HG02938 (cell line): ENCODE data around the gene ST6GALNAC2.
"Not testable (repeated sequence)": the region's sequence is repeated elsewhere in the genome, so short reads cannot be mapped to it uniquely, and the experiment has no call there.

Experiments
- ATAC-seq: cut with Tn5 transposase; IDR thresholded peaks from one replicate; pipeline ENCODE4 v1.9.1; 2021; ENCODE audit warnings: mild to moderate bottlenecking, moderate library complexity; ENCODE audit not compliant: unreplicated experiment

The ST6GALNAC2 gene

DNA sequence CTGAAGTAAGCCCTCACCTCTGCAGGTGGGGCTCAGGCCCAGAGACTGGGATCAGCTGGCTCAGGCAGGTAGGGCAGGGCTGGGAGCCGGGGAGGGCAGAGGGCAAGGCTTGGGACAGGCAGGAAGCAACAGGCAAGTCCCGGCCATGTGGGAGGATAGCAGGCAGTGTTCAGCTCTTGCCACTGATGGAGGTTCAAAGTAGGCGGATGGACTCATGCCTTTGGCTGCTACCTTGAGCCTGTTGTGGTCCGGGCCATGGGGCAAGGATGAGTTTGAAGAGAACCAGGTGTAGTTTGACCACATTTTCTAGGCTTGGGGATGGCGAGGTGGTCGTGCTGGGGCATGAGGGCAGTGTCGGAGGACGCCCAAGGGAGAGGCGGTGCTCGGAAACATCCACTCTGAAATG, 43.1 kb downstream of the ST6GALNAC2 start:
- no peak for ATAC-seq

DNA sequence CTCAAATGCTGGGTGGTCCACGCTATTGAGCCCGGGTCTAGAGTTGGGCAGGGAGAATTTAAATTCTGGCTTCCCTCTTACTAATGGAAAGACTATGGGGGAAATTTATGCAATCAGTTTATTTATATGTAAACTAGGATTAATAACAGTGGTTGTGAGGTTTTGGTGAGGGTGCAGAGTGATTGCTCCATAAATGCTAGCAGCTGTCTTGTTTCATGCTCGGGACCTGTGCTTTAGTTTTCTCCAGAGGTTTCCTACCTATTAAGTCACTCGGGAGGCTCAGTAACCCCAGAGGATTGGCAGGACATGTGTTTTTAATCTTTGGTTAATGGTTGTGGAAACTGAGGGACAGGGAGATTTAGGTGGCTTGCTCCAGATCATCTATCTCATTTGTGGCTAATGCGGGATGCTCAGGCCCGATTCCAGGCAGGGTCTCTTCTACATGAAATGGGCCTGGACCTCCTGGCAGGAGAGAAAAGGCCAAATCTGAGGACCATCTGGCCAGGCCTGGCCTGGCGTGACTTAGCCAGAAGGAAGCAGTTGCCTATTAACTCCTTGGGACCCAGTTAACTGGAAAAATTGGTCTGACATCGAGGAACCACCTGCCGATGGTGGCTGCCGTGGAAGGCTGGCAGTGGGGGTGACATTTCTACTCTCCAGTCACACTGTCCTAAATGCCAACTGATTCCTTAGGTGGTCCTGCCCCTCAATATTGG, 43.8 kb downstream of the ST6GALNAC2 start:
- ATAC-seq = no peak

DNA sequence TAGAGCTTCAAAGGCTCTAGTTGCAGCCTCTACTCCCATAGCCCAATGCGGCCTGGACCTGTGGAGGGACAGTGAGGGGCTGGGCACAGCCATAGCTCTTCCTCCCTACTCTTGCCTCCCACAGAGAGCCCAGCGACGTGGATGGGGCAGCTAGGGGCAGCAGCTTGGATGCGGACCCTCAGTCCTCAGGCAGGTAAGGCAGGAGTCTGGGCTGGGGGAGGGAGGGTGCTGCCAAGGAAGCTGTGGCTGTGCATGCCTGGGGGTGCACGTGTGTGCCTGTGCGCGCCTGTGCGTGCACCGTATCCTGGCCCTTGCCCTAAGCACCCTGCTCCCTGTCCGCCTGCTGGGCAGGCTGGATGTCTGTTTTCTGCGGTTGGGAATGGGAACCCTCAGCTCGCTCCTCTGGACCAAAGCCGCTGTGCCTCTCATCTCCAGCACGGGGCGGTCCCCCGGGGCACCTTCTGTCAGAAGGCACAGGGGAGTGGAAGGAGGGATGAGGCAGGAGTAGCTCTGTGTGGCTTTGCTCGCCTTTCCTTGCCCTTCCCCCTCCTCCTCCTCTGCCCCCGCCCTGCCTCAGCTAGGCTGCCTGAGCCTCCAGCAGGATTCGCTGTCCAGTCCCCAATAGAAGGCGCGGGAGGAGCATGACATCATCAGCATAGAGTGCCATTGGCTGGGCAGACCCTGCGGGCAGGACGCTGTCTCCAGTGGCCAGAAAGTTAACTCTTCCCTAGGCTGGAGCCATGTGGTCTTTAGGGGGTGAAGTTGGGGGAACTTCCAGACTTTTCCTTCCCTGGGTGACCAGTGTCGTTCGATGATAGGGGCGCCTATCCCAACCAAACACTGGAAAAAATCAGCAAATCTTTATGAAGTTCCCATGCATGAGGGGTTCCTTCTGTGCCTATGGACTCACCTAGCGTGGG, 45.0 kb downstream of the ST6GALNAC2 start:
- no peak for ATAC-seq

DNA sequence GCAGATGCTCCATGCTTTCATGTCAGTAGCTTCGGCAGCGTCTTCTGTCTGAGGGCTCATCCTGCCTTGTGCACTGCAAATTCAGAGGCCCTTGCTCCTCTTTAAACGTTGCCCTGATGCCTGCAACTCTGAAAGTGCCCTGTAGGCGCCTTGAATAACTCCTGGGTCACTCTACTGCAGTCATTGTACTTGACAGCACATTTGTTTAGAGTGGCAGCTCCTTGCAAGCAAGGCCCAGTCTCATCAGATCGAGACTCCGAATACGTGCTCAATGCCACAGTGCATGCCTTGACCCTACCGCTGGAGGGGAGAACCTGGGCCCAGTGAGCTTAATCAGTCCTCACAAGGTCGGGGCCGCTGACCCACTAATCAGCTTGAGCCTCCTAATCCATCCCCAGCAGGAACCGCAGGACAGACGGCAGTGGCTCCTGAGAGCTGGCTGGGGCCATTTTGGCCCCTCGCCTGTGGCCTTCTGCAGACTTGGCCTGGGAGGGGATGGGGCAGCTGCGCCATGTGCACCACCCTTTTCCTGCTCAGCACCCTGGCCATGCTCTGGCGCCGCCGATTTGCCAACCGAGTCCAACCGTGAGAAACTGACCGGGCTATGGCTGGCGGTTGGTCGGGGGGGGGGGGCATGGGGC, 45.9 kb downstream of the ST6GALNAC2 start, which contains the start of gene PRCD:
Gene PRCD, plus strand, starts transcription at position 414 of the 641 bp plus-strand sequence. Its CDS starts 98 bp downstream, at position 512.
- ATAC-seq = no peak

DNA sequence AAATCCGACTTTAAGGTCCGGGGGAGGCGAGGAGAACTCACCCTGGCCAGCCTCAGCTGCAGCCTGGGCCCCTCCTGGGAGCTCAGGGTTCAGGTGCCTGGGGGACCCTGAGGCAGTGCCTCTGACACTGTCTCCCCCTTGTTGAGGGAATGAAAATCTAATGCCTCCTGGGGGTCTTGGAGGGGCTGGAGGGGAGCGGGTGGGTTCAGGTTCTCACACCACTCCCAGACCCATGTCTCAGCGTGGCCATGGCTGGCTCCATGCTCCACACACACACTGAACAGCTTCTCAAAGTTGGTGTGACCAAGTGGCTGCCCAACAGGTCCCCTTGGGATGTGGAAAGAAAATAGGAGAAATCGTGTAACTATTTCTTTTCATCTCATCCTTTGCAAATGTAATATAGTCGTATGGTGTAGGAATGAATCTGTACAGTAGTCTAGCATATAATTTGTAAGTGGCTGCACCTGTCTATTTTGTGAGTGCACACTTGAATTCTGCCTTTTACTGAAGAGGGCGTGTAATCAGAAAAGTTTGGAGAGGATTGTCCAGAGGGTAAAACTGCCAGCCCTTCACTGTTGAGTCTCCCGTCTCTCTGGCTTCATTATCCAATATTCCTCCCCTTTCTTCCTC, 46.6 kb downstream of the ST6GALNAC2 start:
- ATAC-seq = no peak

DNA sequence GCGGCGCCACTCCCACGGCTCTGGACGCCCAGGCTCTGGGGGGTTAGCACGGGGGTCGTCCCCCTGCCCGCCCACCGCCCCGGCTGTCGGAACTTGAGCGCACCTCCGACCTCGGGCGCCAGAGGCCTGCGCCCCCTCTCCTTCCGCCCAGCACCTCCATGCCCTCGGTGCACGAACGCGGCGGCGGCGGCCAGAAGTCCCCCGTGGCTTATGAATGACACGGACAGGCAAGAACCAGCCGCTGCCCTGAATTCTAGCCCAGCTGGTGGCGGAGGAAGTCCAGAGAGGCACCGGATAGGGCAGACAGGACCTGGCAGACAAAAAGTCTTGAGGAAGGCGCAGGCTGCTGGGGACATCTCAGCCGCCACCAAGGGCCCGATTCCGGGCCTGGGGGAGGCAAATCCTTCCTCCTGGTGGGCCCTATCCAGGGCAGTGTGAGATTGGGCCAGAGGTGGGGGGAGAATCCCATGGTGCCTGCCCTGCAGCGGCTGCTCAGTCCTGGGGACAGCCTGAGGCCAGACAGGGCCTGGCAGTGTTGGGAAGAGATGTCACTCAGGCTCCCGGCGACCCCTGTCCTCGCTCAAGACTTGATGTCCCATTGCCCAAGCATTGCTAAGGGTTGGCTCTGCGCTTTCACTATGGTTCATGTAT, 47.3 kb downstream of the ST6GALNAC2 start:
- ATAC-seq = no peak

DNA sequence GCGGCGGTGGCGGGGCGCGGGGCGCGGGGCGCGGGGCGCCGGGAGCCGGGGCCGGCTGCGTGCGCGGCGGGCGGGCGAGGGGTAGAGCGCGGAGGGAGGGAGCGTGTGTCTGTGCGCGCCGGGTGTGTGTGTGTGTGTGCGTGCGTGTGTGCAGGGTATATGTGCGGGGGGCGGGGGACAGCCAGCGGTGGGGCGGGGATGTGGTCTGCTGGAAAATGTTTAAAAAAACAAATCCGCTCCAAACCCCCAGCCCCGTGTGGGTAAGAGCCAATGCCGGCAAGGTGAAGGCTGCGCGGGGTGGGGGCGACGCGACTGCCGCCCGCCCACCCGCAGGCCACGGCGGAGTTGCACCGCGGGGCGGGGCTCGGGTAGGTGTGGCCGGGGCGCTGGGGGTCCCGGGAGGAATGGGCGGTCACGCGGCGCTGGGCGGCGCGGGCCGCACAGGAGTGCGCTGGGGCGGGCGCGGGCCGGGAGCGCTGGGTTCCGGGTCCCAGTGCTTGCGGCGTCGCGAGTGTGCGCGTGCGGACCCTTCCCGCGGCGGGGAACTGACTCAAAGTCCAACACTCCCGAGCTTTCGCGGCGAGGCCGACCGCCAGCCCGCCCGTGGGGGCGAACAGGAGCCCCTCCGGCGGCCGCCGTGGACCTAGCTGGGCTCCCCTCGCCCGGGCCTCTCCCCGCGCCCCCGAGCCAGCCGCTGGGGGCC, 47.9 kb downstream of the ST6GALNAC2 start, which contains the start of gene CYGB:
Gene CYGB, minus strand, starts transcription at position 132 of the 703 bp plus-strand sequence. CDS start 167 bp downstream, outside the sequence.
- no peak for ATAC-seq

DNA sequence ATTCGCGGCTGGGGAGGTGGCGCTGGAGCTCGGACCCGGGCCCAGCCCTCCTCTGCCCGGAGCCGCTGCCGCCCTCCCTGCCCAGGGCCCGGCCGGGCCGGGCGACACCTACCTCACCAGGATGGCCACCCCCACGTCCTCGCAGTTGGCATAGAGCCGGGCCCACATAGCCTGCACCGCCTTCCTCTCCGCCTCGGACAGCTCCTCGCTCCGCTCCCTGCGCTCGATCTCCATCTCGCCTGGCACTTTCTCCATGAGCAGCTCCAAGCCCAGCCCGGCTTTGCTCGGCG, 48.4 kb downstream of the ST6GALNAC2 start:
- ATAC-seq = no peak

DNA sequence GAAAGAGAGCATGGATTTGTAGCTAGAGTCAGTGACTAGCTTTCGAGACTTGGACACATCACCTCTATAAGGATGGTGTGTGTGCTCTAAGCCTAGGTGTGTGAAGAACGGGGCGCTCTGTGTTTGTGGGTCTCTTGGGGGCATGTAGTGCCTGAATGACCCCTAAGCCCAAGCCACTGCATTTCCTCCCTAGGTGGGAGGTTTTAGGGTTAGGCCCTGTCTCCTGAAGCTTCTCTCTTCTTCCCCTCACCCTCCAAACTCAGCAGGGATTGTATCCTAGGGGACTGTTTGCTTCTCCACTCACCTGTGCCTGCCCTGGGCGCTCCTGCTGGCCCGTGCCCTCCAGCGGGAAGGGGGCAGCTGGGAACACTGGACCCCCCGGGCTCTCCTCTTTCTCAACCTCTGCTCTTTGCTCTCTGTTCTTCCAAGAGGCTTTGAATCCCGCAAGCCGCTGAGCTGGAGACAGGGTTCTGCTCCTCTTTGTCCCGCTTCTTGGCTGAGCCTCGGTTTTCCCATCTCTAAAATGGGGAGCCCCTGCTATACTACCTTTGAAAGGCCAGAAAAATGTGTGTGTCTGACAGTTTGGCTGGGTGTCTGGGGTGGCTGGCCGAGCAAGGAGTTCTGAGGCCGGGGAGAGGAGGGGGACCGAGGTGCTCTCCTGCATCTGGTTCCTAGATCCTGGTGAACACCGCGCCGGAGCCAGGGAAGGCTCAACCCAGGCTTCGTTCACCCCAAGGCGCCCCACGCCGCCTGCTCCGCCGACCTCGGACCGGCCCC, 49.0 kb downstream of the ST6GALNAC2 start:
- no peak for ATAC-seq

DNA sequence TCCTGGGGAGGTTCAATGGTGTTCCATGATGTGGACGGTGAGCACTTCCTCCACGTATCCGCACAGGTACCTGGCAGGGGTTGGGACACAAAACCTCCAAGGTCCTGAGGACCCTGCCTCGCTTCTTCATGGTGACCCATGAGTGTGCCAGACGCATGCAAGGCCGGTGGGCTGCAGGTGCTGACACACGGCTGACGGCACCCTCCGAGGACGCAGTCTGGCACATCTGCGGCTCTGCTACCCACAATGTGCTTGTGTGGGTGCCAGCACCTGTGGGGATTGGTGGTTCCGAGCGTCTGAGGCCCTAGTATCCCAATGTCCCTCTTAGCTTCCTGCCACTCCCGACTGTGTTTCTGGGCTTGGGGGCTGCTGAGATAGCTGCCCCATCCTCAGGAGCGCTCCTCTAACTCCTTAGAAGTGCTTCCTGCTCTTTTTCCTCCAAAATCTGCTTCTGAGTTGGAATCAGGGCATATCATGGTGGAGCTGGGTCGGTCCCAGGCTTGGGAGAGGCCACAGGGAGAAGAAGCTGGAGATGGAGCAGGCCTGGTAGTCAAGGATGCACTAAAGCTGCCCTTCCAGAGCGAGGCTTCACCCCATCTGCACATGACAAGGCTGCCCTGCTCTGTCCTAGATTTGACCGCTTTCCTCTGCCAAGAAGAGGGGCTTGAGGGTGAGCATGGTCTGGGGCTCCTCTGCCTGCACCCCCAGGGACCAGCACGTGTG, 49.7 kb downstream of the ST6GALNAC2 start:
- ATAC-seq = no peak

DNA sequence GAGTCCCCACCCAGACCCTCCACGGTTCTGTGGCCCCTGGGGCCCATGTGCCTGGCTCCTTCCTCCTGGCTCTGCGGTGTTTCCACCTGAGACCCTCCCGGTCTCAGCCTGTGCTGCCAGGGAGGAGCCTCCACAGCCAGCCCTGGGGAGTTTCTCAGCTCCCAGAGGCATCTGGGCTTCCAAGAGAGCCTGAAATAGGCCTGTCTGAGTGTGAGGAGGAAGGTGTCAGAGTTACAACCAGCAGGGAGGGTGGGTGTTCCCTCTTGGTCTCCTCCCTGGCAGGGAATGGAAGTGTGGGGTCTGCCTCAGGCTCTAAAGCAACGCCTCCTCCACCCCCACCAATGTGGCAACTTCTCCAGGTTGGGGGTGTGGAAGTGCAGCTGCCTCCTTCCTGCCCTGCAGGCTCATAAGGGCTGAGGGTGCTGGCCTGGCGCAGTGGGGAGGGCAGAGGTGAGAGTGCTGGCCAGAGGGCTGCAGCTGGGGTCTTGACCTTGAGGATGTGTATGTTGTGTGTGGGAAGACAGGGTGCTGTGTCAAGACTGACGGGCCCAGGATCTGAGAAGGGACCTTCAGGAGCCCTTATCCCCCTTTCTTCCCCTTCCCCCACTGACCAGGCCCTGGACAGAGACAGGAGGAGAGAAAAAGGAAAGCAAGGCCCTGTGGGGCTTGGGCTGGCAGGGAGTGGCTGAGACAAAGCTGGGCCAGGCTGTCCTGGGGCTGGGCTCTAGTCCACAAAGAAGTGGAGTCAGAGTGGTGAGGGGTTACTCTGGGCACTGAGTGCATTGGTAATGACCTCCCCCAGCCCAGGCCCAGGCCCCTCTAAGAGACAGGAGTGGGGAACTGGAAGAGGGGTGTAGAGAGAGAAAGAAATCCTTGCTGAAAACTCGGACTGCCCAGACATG, 50.6 kb downstream of the ST6GALNAC2 start:
- no peak for ATAC-seq

DNA sequence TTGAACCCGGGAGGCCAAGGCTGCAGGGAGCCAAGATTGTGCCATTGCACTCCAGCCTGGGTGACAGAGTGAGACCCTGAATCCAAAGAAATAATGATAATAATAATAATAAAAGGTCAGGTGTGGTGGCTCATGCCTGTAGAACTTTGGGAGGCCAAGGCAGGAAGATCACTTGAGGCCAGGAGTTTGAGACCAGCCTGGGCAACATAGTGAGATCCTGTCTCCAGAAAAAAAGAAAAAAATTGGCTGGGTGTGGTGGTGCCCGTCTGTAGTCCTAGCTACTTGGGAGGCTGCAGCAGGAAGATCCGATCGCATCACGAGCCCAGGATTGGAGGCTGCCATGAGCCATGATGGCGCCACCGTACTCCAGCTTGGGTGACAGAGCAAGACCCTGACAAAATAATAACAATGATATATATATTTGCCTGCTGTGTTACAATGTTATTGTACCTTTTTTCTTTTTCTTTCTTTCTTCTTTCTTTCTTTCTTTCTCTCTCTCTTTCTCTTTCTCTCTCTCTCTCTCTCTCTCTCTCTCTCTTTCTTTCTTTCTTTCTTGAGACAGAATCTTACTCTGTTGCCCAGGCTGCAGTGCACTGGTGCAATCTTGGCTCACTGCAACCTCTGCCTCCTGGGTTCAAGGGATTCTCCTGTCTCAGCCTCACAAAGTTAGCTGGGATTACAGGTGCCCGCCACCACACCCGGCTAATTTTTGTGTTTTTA, 51.9 kb downstream of the ST6GALNAC2 start:
- ATAC-seq = not testable (repeated sequence)

DNA sequence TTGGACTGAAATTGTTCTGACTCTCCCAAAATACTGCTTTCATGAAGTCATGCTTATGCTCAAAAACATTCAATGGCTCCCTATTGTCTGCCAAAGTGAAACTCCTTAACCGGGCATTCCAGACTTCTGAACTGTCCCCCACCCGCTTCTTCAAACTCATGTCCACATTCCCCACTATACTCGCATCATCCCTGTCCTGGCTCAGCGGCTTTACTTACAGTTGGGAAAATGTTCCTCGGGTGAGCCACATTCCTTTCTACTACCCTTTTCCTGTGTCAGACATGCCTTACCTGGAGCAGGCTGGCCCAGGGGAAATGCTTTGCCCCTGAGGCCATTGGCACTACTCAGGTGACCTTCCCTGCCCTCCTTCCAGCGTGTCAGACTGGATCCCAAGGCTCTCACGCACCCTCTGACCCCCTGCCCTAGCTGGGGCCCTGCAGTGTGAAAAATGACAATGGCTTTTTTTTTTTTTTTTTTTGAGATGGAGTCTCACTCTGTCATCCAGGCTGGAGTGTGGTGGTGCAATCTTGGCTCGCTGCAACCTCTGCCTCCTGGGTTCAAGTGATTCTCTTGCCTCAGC, 53.5 kb downstream of the ST6GALNAC2 start:
- ATAC-seq = no peak

DNA sequence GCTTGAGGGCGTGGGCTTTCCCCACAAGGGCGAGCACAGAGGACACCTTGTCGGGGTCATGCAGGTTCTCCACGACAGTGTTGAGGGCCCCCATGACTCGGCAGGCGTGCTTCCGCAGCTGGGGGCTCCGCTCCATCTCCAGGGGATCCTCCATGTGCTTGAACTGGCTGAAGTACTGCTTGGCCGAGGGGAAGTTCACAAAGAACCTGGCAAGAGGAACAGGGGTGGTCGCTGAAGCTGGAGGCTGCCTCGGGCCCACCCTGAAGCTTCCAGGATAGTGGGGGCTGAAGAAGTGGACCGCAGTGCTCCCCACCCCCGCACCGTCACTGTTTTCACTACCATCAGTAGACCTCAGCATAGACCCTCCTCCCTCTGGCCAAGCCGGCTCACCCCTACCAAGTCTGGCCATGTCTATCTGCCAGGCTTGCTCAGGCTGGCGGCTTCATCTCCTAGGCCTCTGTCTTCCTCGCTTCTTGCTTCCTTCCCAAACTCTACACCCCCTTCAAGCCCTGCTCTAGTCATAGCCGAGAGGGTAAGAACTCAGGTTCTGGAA, 54.1 kb downstream of the ST6GALNAC2 start:
- no peak for ATAC-seq

DNA sequence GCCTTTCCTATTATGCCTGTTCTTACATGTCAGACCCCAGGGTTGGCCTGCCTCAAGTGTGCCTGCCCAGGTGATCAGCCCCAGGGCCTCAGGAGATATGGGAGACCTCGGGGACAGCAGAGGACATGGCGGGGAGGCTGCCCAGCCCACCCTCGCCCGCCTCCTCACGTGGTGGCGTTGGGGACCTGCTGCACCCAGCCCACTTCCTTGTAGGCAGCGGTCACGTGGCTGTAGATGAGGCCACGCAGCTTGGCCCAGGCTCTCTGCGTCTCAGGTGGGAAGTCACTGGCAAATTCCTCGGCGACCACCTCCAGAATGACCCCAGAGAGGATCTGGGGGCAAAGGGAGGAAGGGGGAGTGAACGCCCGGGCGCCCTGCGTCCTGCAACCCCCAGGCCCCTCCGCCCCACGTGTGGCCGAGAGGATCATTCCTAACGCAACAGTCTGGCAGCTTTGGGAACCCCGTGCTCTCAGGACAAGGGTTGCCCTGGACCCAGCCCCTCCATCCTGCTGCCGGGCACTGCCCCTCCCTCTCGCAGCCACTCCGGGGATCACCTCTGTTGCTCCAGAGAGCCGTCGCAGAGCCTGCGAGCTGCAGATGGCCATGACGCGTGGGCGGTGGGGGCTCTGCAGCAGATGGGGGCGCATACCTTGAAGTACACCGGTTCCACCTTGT, 54.7 kb downstream of the ST6GALNAC2 start:
- no peak for ATAC-seq
